HEK293 (cell line): ENCODE data around the gene AKT3.

Experiments
- CTCF ChIA-PET: fragments of 350-600 bp; formaldehyde crosslinking; extraction: SDS; loops from one replicate; lab custom pipeline; 2021; ENCODE audit warnings: antibody characterized with exemption; lab: Yijun Ruan, JAX
- POLR2A ChIA-PET: fragments of 300-600 bp; formaldehyde crosslinking; extraction: SDS; loops from one replicate; lab custom pipeline; 2020; ENCODE audit warnings: antibody characterized with exemption, inconsistent platforms; lab: Yijun Ruan, JAX
- H3K27ac ChIP-seq: fragments of 200-500 bp; sonication (Bioruptor generic); 2 replicates; pipeline ENCODE4 v1.5.1; 2014; ENCODE audit warnings: low read depth, low read length, control low read depth, inconsistent platforms; ENCODE audit errors: extremely low read depth
- H3K36me3 ChIP-seq, 2 experiments: fragments of 200-500 bp in 1 of 2; sonication (Bioruptor generic) in 1 of 2; 1 replicate in 1 of 2; 2 replicates in 1 of 2; pipeline ENCODE4 v1.5.1; 2014 to 2017; ENCODE audit warnings: inconsistent platforms in 2 of 2, low read length in 2 of 2; ENCODE audit not compliant: control insufficient read depth in 2 of 2, insufficient read depth in 1 of 2
- H3K4me1 ChIP-seq: fragments of 200-500 bp; sonication (Bioruptor generic); 2 replicates; pipeline ENCODE4 v1.5.1; 2014; ENCODE audit warnings: mild to moderate bottlenecking, low read length, inconsistent platforms; ENCODE audit not compliant: control insufficient read depth, insufficient read depth
- H3K4me3 ChIP-seq: 2 replicates; pipeline ENCODE4 v1.5.1; 2011; ENCODE audit warnings: low read depth, mild to moderate bottlenecking, control low read depth, low read length, moderate library complexity
- H3K9me3 ChIP-seq: fragments of 200-500 bp; sonication (Bioruptor generic); 2 replicates; pipeline ENCODE4 v1.5.1; 2014; ENCODE audit warnings: low read depth, low read length, inconsistent platforms; ENCODE audit not compliant: control insufficient read depth, insufficient read depth
- HOXC10 ChIP-seq: sonication (generic); formaldehyde crosslinking; IDR thresholded peaks from 2 replicates; pipeline ENCODE4 v1.8.1; 2023; ENCODE audit warnings: mild to moderate bottlenecking, missing genetic modification reagents
- OSR2 ChIP-seq: fragments of 450-650 bp; formaldehyde crosslinking; IDR thresholded peaks from 2 replicates; pipeline ENCODE4 v1.5.1; 2016; ENCODE audit warnings: missing biosample characterization, missing genetic modification characterization
- RBAK ChIP-seq: fragments of 450-650 bp; formaldehyde crosslinking; IDR thresholded peaks from 2 replicates; pipeline ENCODE4 v1.5.1; 2016; ENCODE audit warnings: missing biosample characterization, missing genetic modification characterization
- SCRT1 ChIP-seq: fragments of 450-650 bp; formaldehyde crosslinking; IDR thresholded peaks from 2 replicates; pipeline ENCODE4 v1.5.1; 2016; ENCODE audit warnings: missing biosample characterization, missing genetic modification characterization, borderline replicate concordance
- TRIM28 ChIP-seq: IDR thresholded peaks from 2 replicates; pipeline ENCODE4 v1.6.1; 2011; ENCODE audit warnings: low read length, control low read depth, borderline replicate concordance
- YY1 ChIP-seq: fragments of 450-650 bp; formaldehyde crosslinking; IDR thresholded peaks from 2 replicates; pipeline ENCODE4 v1.5.1; 2018; ENCODE audit warnings: missing biosample characterization, missing genetic modification characterization
- ZBTB20 ChIP-seq: fragments of 450-650 bp; formaldehyde crosslinking; IDR thresholded peaks from 2 replicates; pipeline ENCODE4 v1.5.1; 2016; ENCODE audit warnings: missing biosample characterization, missing genetic modification characterization
- ZBTB8A ChIP-seq: fragments of 450-650 bp; formaldehyde crosslinking; IDR thresholded peaks from 2 replicates; pipeline ENCODE4 v1.5.1; 2016; ENCODE audit warnings: missing biosample characterization, missing genetic modification characterization
- ZNF221 ChIP-seq: fragments of 450-650 bp; formaldehyde crosslinking; IDR thresholded peaks from 2 replicates; pipeline ENCODE4 v1.5.1; 2017; ENCODE audit warnings: missing biosample characterization, missing genetic modification characterization, borderline replicate concordance
- ZNF248 ChIP-seq: fragments of 450-650 bp; formaldehyde crosslinking; IDR thresholded peaks from 2 replicates; pipeline ENCODE4 v1.5.1; 2017; ENCODE audit warnings: missing biosample characterization, missing genetic modification characterization
- ZNF311 ChIP-seq: fragments of 450-650 bp; formaldehyde crosslinking; IDR thresholded peaks from 2 replicates; pipeline ENCODE4 v1.5.1; 2017; ENCODE audit warnings: missing biosample characterization, missing genetic modification characterization, borderline replicate concordance
- ZNF433 ChIP-seq: fragments of 450-650 bp; formaldehyde crosslinking; IDR thresholded peaks from 2 replicates; pipeline ENCODE4 v1.5.1; 2016; ENCODE audit warnings: missing biosample characterization, missing genetic modification characterization, low read depth
- ZNF548 ChIP-seq: fragments of 450-650 bp; formaldehyde crosslinking; IDR thresholded peaks from 2 replicates; pipeline ENCODE4 v1.5.1; 2016; ENCODE audit warnings: missing biosample characterization, missing genetic modification characterization
- ZNF549 ChIP-seq: fragments of 450-650 bp; IDR thresholded peaks from 2 replicates; pipeline ENCODE4 v1.5.1; 2018; ENCODE audit warnings: missing biosample characterization, missing genetic modification characterization, mild to moderate bottlenecking, inconsistent platforms, moderate library complexity
- ZNF571 ChIP-seq: fragments of 450-650 bp; formaldehyde crosslinking; IDR thresholded peaks from 2 replicates; pipeline ENCODE4 v1.5.0; 2017; ENCODE audit warnings: missing biosample characterization, missing genetic modification characterization
- ZNF670 ChIP-seq: fragments of 450-650 bp; formaldehyde crosslinking; IDR thresholded peaks from 2 replicates; pipeline ENCODE4 v1.5.1; 2016; ENCODE audit warnings: missing biosample characterization, missing genetic modification characterization, low read depth
- ZSCAN16 ChIP-seq: fragments of 450-650 bp; formaldehyde crosslinking; IDR thresholded peaks from 2 replicates; pipeline ENCODE4 v1.5.1; 2016; ENCODE audit warnings: missing biosample characterization, missing genetic modification characterization
- TF ChIP-seq, protein P1 (sequence below): fragments of 450-650 bp; formaldehyde crosslinking; IDR thresholded peaks from 2 replicates; pipeline ENCODE4 v1.5.1; 2016; ENCODE audit warnings: missing biosample characterization, missing genetic modification characterization
- TF ChIP-seq, protein P2 (sequence below): fragments of 450-650 bp; formaldehyde crosslinking; IDR thresholded peaks from 2 replicates; pipeline ENCODE4 v1.5.1; 2017; ENCODE audit warnings: missing biosample characterization, missing genetic modification characterization
- TF ChIP-seq, protein P3 (sequence below): fragments of 450-650 bp; formaldehyde crosslinking; IDR thresholded peaks from 2 replicates; pipeline ENCODE4 v1.5.1; 2016; ENCODE audit warnings: missing biosample characterization, missing genetic modification characterization
- TF ChIP-seq, protein P4 (sequence below): fragments of 450-650 bp; formaldehyde crosslinking; IDR thresholded peaks from 2 replicates; pipeline ENCODE4 v1.5.0; 2017; ENCODE audit warnings: missing biosample characterization, missing genetic modification characterization, borderline replicate concordance
- TF ChIP-seq, protein P5 (sequence below): fragments of 450-650 bp; formaldehyde crosslinking; IDR thresholded peaks from 2 replicates; pipeline ENCODE4 v1.5.1; 2016; ENCODE audit warnings: missing biosample characterization, missing genetic modification characterization

Gene AKT3

DNA sequence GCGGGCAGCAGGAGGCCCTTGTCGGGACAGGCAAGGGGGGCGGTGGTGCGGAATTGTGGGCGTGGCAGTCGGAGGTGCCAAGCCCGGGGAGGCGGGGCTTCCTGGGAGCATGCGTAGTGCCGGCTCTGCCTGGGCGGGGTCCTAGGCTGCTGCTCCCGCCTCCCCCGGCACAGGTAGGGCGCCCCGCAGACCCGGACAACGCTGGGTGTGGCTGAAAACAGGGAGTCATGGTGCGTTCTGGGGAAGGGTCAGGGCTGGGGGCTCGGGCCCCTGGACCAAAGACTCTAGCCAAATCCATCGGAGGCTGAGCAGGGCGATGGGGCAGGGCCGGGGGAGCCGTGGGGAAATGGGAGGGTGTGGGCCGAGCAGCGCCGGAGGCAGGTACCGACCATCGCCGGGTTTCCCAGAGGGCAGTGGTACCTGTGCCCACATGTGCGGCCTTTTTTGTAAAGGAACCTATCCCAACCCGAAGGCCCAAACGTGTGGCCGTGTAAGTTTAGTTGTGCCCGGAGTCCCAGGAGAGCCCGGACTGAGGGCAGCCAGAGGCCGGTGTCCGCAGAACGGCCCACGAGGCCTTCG, 362.3 kb downstream of the AKT3 start (continued):
- TF ChIP-seq, protein P1, sequence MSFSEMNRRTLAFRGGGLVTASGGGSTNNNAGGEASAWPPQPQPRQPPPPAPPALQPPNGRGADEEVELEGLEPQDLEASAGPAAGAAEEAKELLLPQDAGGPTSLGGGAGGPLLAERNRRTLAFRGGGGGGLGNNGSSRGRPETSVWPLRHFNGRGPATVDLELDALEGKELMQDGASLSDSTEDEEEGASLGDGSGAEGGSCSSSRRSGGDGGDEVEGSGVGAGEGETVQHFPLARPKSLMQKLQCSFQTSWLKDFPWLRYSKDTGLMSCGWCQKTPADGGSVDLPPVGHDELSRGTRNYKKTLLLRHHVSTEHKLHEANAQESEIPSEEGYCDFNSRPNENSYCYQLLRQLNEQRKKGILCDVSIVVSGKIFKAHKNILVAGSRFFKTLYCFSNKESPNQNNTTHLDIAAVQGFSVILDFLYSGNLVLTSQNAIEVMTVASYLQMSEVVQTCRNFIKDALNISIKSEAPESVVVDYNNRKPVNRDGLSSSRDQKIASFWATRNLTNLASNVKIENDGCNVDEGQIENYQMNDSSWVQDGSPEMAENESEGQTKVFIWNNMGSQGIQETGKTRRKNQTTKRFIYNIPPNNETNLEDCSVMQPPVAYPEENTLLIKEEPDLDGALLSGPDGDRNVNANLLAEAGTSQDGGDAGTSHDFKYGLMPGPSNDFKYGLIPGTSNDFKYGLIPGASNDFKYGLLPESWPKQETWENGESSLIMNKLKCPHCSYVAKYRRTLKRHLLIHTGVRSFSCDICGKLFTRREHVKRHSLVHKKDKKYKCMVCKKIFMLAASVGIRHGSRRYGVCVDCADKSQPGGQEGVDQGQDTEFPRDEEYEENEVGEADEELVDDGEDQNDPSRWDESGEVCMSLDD = no peak
- TF ChIP-seq ZNF433 (tag by site-specific recombination) (no peak), ZNF248 (no peak), ZNF548 (tag by site-specific recombination) (no peak), ZBTB20 (tag by site-specific recombination) (no peak), ZNF311 (tag by site-specific recombination) (no peak), RBAK (tag by site-specific recombination) (no peak), ZNF221 (tag by site-specific recombination) (no peak), ZNF670 (no peak)
- TF ChIP-seq, protein P2, sequence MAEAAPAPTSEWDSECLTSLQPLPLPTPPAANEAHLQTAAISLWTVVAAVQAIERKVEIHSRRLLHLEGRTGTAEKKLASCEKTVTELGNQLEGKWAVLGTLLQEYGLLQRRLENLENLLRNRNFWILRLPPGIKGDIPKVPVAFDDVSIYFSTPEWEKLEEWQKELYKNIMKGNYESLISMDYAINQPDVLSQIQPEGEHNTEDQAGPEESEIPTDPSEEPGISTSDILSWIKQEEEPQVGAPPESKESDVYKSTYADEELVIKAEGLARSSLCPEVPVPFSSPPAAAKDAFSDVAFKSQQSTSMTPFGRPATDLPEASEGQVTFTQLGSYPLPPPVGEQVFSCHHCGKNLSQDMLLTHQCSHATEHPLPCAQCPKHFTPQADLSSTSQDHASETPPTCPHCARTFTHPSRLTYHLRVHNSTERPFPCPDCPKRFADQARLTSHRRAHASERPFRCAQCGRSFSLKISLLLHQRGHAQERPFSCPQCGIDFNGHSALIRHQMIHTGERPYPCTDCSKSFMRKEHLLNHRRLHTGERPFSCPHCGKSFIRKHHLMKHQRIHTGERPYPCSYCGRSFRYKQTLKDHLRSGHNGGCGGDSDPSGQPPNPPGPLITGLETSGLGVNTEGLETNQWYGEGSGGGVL (tag by site-specific recombination) = no peak
- TF ChIP-seq, protein P3, sequence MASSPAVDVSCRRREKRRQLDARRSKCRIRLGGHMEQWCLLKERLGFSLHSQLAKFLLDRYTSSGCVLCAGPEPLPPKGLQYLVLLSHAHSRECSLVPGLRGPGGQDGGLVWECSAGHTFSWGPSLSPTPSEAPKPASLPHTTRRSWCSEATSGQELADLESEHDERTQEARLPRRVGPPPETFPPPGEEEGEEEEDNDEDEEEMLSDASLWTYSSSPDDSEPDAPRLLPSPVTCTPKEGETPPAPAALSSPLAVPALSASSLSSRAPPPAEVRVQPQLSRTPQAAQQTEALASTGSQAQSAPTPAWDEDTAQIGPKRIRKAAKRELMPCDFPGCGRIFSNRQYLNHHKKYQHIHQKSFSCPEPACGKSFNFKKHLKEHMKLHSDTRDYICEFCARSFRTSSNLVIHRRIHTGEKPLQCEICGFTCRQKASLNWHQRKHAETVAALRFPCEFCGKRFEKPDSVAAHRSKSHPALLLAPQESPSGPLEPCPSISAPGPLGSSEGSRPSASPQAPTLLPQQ (tag by site-specific recombination) = no peak

DNA sequence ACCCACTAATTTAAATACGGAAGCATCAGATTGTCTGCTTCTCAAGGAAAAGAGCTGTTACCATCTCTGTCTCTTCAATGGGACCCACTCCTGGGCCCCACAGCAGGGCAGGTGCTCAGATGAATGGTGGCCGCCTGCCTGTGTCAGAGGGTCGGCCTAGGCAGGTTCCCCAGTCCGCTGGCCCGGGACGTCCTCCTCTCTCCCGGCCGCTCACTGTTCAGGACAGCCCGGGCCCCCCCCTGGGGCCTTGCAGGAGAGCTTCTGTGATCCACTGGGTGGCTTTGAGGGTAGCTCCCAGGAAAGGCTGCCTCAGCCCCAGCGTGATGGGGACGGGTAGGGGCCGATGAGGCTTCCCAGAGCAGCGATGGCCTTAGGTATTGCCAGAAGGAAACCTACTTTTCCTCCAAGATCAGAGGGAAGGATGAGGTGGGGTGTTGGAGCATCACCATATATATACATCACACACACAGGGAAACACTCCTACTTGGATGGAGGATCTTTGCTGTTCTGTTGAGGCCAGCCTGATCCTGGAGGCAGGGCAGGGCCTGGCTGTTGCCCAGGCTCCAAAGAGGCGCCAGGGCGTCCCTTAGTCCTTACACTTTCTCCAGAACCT, 362.9 kb downstream of the AKT3 start:
- Histone ChIP-seq H3K4me1 (no peaks in the 10 kb centered on the region), H3K27ac (no peak overlapping the region), H3K36me3 (no peaks in the 10 kb centered on the region), H3K9me3 (no peaks in the 10 kb centered on the region), H3K4me3 (no peak overlapping the region)
- ChIA-PET POLR2A (no interaction called here), CTCF (interaction anchor here (0.6 kb wide), 2 partner anchors 122 to 584 kb away, joined by 3 to 4 read pairs; no protein-coding TSS in a partner anchor)
- TF ChIP-seq, protein P4, sequence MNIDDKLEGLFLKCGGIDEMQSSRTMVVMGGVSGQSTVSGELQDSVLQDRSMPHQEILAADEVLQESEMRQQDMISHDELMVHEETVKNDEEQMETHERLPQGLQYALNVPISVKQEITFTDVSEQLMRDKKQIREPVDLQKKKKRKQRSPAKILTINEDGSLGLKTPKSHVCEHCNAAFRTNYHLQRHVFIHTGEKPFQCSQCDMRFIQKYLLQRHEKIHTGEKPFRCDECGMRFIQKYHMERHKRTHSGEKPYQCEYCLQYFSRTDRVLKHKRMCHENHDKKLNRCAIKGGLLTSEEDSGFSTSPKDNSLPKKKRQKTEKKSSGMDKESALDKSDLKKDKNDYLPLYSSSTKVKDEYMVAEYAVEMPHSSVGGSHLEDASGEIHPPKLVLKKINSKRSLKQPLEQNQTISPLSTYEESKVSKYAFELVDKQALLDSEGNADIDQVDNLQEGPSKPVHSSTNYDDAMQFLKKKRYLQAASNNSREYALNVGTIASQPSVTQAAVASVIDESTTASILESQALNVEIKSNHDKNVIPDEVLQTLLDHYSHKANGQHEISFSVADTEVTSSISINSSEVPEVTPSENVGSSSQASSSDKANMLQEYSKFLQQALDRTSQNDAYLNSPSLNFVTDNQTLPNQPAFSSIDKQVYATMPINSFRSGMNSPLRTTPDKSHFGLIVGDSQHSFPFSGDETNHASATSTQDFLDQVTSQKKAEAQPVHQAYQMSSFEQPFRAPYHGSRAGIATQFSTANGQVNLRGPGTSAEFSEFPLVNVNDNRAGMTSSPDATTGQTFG = no peak
- TF ChIP-seq YY1 (tag by site-specific recombination) = no peak
- TF ChIP-seq ZNF549 = no peak
- TF ChIP-seq, protein P5, sequence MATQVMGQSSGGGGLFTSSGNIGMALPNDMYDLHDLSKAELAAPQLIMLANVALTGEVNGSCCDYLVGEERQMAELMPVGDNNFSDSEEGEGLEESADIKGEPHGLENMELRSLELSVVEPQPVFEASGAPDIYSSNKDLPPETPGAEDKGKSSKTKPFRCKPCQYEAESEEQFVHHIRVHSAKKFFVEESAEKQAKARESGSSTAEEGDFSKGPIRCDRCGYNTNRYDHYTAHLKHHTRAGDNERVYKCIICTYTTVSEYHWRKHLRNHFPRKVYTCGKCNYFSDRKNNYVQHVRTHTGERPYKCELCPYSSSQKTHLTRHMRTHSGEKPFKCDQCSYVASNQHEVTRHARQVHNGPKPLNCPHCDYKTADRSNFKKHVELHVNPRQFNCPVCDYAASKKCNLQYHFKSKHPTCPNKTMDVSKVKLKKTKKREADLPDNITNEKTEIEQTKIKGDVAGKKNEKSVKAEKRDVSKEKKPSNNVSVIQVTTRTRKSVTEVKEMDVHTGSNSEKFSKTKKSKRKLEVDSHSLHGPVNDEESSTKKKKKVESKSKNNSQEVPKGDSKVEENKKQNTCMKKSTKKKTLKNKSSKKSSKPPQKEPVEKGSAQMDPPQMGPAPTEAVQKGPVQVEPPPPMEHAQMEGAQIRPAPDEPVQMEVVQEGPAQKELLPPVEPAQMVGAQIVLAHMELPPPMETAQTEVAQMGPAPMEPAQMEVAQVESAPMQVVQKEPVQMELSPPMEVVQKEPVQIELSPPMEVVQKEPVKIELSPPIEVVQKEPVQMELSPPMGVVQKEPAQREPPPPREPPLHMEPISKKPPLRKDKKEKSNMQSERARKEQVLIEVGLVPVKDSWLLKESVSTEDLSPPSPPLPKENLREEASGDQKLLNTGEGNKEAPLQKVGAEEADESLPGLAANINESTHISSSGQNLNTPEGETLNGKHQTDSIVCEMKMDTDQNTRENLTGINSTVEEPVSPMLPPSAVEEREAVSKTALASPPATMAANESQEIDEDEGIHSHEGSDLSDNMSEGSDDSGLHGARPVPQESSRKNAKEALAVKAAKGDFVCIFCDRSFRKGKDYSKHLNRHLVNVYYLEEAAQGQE (tag by site-specific recombination) = no peak
- TF ChIP-seq ZSCAN16 = no peak
- TF ChIP-seq HOXC10 (CRISPR knock-in tag) = no peak
- no peak for TF ChIP-seq TRIM28
- TF ChIP-seq ZNF571 (tag by site-specific recombination) = no peak
- no peak for TF ChIP-seq SCRT1
- no peak for TF ChIP-seq OSR2 (tag by site-specific recombination)
- TF ChIP-seq ZBTB8A (tag by site-specific recombination) = no peak
